Measurements from ENCODE around the gene DCXR. TPM values are rescaled to one million over a fixed set of nuclear protein-coding genes. Genes with fewer than 3 reads are reported as not detected.
A peak's percentile ranks its signal among the peaks of the same experiment; 100 is the strongest.

Gene DCXR
- total and polyA plus RNA-seq, 2 of the 13 experiments (the other 11 are each of a cell fraction or from before 2014, with no cell fraction given) = 287 to 311 TPM

GRCh38 chr17:81990836-81991683 is 46.4 kb downstream of the DCXR start (continued):
- TF ChIP-seq, protein P1, sequence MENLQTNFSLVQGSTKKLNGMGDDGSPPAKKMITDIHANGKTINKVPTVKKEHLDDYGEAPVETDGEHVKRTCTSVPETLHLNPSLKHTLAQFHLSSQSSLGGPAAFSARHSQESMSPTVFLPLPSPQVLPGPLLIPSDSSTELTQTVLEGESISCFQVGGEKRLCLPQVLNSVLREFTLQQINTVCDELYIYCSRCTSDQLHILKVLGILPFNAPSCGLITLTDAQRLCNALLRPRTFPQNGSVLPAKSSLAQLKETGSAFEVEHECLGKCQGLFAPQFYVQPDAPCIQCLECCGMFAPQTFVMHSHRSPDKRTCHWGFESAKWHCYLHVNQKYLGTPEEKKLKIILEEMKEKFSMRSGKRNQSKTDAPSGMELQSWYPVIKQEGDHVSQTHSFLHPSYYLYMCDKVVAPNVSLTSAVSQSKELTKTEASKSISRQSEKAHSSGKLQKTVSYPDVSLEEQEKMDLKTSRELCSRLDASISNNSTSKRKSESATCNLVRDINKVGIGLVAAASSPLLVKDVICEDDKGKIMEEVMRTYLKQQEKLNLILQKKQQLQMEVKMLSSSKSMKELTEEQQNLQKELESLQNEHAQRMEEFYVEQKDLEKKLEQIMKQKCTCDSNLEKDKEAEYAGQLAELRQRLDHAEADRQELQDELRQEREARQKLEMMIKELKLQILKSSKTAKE (CRISPR knock-in tag; IDR thresholded peaks at IDR 0.05; ENCODE audit: borderline replicate concordance) = no peak
- TF ChIP-seq ZNF75D (CRISPR knock-in tag; IDR thresholded peaks at IDR 0.05; ENCODE audit: borderline replicate concordance) (no peak), TERF1 (CRISPR knock-in tag; IDR thresholded peaks at IDR 0.05) (no peak), CHD2 (IDR thresholded peaks at IDR 0.05; ENCODE audit: low read depth, low read length) (no peak), ZNF224 (CRISPR knock-in tag; IDR thresholded peaks at IDR 0.05) (0 out of 2 replicates have a peak, but pooled peaks have one; percentile 73), HNF4G (IDR thresholded peaks at IDR 0.05; ENCODE audit: borderline replicate concordance, low read depth, low read length) (no peak), HNF4G (CRISPR knock-in tag; IDR thresholded peaks at IDR 0.05; ENCODE audit: borderline replicate concordance, low read depth) (no peak), ZNF709 (CRISPR knock-in tag; IDR thresholded peaks at IDR 0.05) (no peak), FOXP1 (IDR thresholded peaks at IDR 0.05) (no peak), FOXP1 (CRISPR knock-in tag; IDR thresholded peaks at IDR 0.05) (no peak), ZNF20 (CRISPR knock-in tag; IDR thresholded peaks at IDR 0.05) (no peak), CHCHD3 (CRISPR knock-in tag; IDR thresholded peaks at IDR 0.05) (peak; percentile 92; the same call in 1 of the 2 replicates)
- TF ChIP-seq, protein P2, sequence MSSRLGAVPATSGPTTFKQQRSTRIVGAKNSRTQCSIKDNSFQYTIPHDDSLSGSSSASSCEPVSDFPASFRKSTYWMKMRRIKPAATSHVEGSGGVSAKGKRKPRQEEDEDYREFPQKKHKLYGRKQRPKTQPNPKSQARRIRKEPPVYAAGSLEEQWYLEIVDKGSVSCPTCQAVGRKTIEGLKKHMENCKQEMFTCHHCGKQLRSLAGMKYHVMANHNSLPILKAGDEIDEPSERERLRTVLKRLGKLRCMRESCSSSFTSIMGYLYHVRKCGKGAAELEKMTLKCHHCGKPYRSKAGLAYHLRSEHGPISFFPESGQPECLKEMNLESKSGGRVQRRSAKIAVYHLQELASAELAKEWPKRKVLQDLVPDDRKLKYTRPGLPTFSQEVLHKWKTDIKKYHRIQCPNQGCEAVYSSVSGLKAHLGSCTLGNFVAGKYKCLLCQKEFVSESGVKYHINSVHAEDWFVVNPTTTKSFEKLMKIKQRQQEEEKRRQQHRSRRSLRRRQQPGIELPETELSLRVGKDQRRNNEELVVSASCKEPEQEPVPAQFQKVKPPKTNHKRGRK (CRISPR knock-in tag; IDR thresholded peaks at IDR 0.05) = 0 out of 2 replicates have a peak, but pooled peaks have one; percentile 70
- TF ChIP-seq, protein P3, sequence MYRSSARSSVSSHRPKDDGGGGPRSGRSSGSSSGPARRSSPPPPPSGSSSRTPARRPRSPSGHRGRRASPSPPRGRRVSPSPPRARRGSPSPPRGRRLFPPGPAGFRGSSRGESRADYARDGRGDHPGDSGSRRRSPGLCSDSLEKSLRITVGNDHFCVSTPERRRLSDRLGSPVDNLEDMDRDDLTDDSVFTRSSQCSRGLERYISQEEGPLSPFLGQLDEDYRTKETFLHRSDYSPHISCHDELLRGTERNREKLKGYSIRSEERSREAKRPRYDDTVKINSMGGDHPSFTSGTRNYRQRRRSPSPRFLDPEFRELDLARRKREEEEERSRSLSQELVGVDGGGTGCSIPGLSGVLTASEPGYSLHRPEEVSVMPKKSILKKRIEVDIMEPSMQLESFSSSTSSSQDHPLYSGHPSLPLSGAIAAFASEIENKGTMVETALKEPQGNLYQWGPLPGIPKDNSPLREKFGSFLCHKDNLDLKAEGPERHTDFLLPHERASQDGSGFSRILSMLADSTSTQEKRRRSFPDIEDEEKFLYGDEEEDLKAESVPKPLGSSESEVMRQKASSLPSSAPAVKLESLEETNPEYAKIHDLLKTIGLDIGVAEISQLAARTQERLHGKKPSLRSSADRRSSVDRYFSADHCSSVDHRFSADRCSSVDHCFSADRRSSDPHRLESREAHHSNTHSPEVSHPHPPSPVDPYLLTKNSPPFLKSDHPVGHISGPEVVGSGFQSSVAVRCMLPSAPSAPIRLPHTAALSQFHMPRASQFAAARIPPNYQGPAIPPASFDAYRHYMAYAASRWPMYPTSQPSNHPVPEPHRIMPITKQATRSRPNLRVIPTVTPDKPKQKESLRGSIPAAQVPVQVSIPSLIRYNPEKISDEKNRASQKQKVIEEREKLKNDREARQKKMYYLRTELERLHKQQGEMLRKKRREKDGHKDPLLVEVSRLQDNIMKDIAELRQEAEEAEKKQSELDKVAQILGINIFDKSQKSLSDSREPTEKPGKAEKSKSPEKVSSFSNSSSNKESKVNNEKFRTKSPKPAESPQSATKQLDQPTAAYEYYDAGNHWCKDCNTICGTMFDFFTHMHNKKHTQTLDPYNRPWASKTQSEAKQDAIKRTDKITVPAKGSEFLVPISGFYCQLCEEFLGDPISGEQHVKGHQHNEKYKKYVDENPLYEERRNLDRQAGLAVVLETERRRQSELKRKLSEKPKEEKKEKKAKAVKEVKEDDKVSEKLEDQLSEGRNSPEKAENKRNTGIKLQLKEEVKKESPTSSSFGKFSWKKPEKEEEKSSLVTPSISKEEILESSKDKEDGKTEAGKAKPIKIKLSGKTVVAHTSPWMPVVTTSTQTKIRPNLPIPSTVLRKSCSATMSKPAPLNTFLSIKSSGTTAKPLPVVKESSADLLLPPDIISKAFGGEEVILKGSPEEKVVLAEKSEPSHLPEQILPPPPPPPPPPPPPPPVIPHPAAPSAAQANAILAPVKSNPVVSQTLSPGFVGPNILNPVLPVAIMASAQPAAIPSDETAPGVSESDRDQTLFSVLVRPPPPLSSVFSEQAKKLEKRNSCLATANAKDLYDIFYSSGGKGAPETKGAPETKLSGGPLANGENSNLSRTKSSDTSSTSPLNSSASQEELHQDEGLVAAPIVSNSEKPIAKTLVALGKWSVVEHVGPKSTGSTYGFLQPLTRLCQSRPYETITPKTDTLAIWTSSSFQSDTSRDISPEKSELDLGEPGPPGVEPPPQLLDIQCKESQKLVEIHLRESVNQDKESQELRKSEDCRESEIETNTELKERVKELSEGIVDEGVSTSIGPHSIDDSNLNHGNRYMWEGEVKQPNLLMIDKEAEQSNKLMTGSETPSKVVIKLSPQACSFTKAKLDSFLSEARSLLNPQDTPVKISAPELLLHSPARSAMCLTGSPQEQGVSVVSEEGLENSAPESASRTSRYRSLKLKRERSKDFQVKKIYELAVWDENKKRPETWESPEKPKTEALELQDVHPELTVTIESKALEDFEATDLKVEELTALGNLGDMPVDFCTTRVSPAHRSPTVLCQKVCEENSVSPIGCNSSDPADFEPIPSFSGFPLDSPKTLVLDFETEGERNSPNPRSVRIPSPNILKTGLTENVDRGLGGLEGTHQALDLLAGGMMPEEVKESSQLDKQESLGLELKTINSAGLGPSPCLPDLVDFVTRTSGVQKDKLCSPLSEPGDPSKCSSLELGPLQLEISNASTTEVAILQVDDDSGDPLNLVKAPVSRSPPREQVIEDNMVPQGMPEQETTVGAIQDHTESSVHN (CRISPR knock-in tag; IDR thresholded peaks at IDR 0.05) = 0 out of 2 replicates have a peak, but pooled peaks have one; percentile 10
